ENCODE measurements around the gene THAP5. TPM values are rescaled to one million over a fixed set of nuclear protein-coding genes. Genes with fewer than 3 reads are reported as not detected.
"Not testable (repeated sequence)": the region's sequence is repeated elsewhere in the genome, so short reads cannot be mapped to it uniquely, and the experiment has no call there.

The THAP5 gene
- total RNA-seq, 1 experiment from 2014 or later = 19.5 TPM

- TF ChIP-seq HMGXB4 (CRISPR knock-in tag; IDR thresholded peaks at IDR 0.05) (no peak), TP53 (CRISPR knock-in tag; IDR thresholded peaks at IDR 0.05) (no peak), NFYB (CRISPR knock-in tag; conservative IDR thresholded peaks at IDR 0.05; ENCODE audit: low read depth) (no peak), ZNF671 (CRISPR knock-in tag; IDR thresholded peaks at IDR 0.05) (no peak)
Observed at GRCh38 chr7:108557191-108557590, 12.3 kb downstream of the THAP5 start (continued).

GRCh38 chr7:108556665-108557064, 12.8 kb downstream of the THAP5 start:
- DNase-seq (ENCODE audit: low spot score); H3K27me3 Mint-ChIP-seq (ENCODE audit: low read depth); H3K4me1 Mint-ChIP-seq; ATAC-seq; POLR2A ChIA-PET; CTCF ChIA-PET; H3K27ac Mint-ChIP-seq; H3K4me3 Mint-ChIP-seq: not testable (repeated sequence)
- Mint-ChIP-seq H3K9me3 (peaks cover 20% of the 10 kb centered on the region), H3K36me3 (peaks cover 23% of the 10 kb centered on the region)

- POLR2A ChIA-PET, H3K27ac Mint-ChIP-seq, ATAC-seq: not testable (repeated sequence)
Observed at GRCh38 chr7:108548141-108548896, 21.2 kb downstream of the THAP5 start.

GRCh38 chr7:108541478-108541877, 28.0 kb downstream of the THAP5 start:
- Mint-ChIP-seq H3K27ac (no peak overlapping the region), H3K36me3 (peaks cover 6% of the 10 kb centered on the region; the same call in 1 of the 2 replicates), H3K4me1 (peaks cover 16% of the 10 kb centered on the region), H3K4me3 (no peak overlapping the region), H3K9me3 (peaks cover 11% of the 10 kb centered on the region), H3K27me3 (ENCODE audit: low read depth) (no peaks in the 10 kb centered on the region)
- DNase-seq (ENCODE audit: low spot score) = no peak
- TF ChIP-seq OVOL2 (CRISPR knock-in tag; IDR thresholded peaks at IDR 0.05; ENCODE audit: borderline replicate concordance) = no peak
- TF ChIP-seq E2F5 (CRISPR knock-in tag; IDR thresholded peaks at IDR 0.05) = no peak
- TF ChIP-seq ZMAT4 (CRISPR knock-in tag; IDR thresholded peaks at IDR 0.05) = no peak
- TF ChIP-seq MLX (CRISPR knock-in tag; IDR thresholded peaks at IDR 0.05) = no peak
- TF ChIP-seq ZNF232 (CRISPR knock-in tag; IDR thresholded peaks at IDR 0.05) = no peak
- TF ChIP-seq CREB1 (CRISPR knock-in tag; IDR thresholded peaks at IDR 0.05) = no peak
- TF ChIP-seq AFF4 (CRISPR knock-in tag; IDR thresholded peaks at IDR 0.05; ENCODE audit: borderline replicate concordance) = no peak
- no peak for TF ChIP-seq TEAD4 (CRISPR knock-in tag; IDR thresholded peaks at IDR 0.05)
- TF ChIP-seq E2F4 (CRISPR knock-in tag; IDR thresholded peaks at IDR 0.05; ENCODE audit: borderline replicate concordance, low read depth) = no peak
- no peak for TF ChIP-seq PRRX2 (CRISPR knock-in tag; IDR thresholded peaks at IDR 0.05)
- ChIA-PET POLR2A (interaction anchor here (1.4 kb wide), 1 partner anchor 28 kb away, joined by 3 read pairs; the partner anchor contains the start of gene DNAJB9), CTCF (no interaction called here)
- peak; percentile 74 for ATAC-seq

More at GRCh38 chr7:108548141-108548896, 21.2 kb downstream of the THAP5 start:
- H3K27me3 Mint-ChIP-seq (ENCODE audit: low read depth); CTCF ChIA-PET; DNase-seq (ENCODE audit: low spot score); H3K4me1 Mint-ChIP-seq; H3K36me3 Mint-ChIP-seq; H3K4me3 Mint-ChIP-seq: not testable (repeated sequence)
- H3K9me3 Mint-ChIP-seq = peaks cover 12% of the 10 kb centered on the region

- H3K4me1 Mint-ChIP-seq = peaks cover 16% of the 10 kb centered on the region
- not testable (repeated sequence) for ATAC-seq; H3K4me3 Mint-ChIP-seq; H3K36me3 Mint-ChIP-seq; H3K27ac Mint-ChIP-seq; DNase-seq (ENCODE audit: low spot score); H3K27me3 Mint-ChIP-seq (ENCODE audit: low read depth)
- ChIA-PET CTCF (interaction anchor here (0.6 kb wide), 1 partner anchor 1745 kb away, joined by 4 read pairs; no protein-coding TSS in a partner anchor), POLR2A (interaction anchor here (0.6 kb wide), 1 partner anchor 66 kb away, joined by 3 read pairs; no protein-coding TSS in a partner anchor)
- peaks cover 11% of the 10 kb centered on the region for H3K9me3 Mint-ChIP-seq
Observed at GRCh38 chr7:108538685-108539084, 30.8 kb downstream of the THAP5 start.

GRCh38 chr7:108538236-108538635, 31.3 kb downstream of the THAP5 start:
- not testable (repeated sequence) for H3K36me3 Mint-ChIP-seq; H3K27ac Mint-ChIP-seq; H3K27me3 Mint-ChIP-seq (ENCODE audit: low read depth); H3K4me3 Mint-ChIP-seq; ATAC-seq; DNase-seq (ENCODE audit: low spot score)
- ChIA-PET POLR2A (interaction anchor here (0.6 kb wide), 1 partner anchor 67 kb away, joined by 3 read pairs; no protein-coding TSS in a partner anchor), CTCF (interaction anchor here (0.6 kb wide), 1 partner anchor 1744 kb away, joined by 4 read pairs; no protein-coding TSS in a partner anchor)
- Mint-ChIP-seq H3K4me1 (peaks cover 16% of the 10 kb centered on the region), H3K9me3 (peaks cover 11% of the 10 kb centered on the region)
